ENCODE data around the gene ATOSB.

ATOSB gene

DNA sequence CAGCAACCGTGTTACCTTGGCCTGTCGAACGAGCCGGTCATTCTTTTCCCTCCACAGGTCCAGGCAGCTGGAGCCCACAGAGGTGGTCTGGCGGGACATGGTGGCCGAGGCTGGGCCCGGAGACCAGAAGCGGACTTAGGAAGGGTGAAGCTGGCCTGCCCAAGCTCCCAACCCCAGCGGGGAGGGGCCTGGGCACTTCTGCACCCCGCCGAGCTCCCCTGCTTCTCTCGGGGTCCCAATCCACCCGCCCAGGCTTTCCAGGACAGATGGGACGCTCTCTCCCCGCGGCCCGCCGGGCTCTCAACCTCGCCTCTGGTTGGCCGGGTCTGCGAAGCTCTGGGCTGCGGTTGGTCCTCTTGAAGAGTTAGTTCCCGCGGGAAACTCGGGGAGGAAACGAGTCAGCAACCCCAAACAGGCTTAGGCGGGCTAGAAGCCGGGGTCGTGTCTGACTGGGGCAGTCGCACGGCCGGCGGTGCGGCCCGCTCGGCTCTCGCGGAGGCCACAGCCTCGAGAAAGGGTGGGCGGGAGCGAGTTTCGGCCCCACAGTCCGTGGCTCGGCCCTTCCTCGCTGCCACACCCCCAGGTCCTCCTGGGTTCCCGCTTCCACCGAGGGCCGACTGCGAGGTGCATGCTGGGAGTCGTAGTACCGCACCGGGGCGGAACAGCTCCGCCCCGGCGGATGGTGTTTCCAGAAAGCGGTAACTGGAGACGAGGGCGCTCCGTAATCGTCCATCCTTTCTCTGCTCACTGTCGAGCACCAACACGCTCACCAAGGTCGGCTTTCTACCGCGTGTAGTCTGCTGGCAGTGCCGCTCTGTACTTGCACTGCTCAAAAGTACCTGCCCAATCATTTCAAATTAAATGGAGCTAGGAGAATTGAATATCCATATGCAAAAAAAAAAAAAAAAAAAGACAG lies 36.0 kb downstream of the ATOSB start, which contains the start of gene FANCG:
Gene FANCG, minus strand, starts transcription at position 517 of the 916 bp plus-strand sequence. Its CDS starts 418 bp downstream, at position 99.
- peak within 1 kb of the TSS; percentile 93 for H3K4me3 Mint-ChIP-seq
- ATAC-seq (ENCODE audit: low read depth): peak; percentile 96
- no peaks in the 10 kb centered on the region for H3K9me3 Mint-ChIP-seq
- peaks cover 5% of the 10 kb centered on the region for H3K36me3 Mint-ChIP-seq
- DNase-seq (ENCODE audit: low spot score in 2 of 2): peak; percentile 63 to 71
- peak within 1 kb of the TSS; percentile 75 for H3K27ac Mint-ChIP-seq
- peaks cover 8% of the 10 kb centered on the region for H3K4me1 Mint-ChIP-seq
- no peaks in the 10 kb centered on the region for H3K27me3 Mint-ChIP-seq

DNA sequence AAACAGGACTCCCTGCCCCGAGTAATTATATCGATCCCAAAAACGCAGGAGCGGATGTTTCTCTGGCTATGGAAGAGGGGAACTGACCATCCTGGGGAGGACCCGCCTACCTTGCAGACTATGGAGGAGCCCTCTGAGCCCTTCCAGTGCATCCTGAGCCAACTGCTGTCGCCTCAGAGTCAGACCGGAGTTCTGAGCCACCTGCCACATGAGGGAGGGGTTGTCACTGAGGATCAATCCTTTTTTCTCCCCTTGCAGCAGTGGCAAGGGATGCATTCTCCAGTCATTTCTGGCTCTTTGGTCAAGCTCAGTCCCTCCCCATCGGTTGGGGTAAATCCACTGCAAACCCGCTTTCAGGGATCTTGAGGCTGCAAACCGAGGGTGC lies 36.6 kb downstream of the ATOSB start:
- H3K27ac Mint-ChIP-seq: no peak overlapping the region
- ATAC-seq (ENCODE audit: low read depth): no peak
- peaks cover 5% of the 10 kb centered on the region for H3K36me3 Mint-ChIP-seq

DNA sequence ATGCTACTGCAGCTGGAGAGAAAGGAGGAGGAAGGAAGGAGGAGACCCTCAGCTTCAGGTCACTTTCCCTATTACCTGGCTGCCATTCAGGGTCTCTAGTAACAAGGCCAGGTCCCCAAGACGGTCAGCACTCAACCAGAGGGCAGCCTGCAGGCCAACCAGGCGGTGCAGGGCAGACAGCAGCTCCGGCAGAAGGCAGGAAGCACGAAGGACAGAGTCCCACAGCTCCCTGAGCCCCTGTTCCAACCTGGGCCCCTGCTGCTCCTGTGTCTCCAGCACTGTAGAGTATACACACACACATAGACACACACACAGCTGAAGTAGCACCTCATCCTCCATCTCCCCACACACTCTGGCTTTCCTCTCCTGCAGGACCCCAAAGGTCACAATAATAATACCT lies 37.6 kb downstream of the ATOSB start:
- Mint-ChIP-seq H3K36me3 (peaks cover 5% of the 10 kb centered on the region), H3K9me3 (no peaks in the 10 kb centered on the region), H3K27ac (no peak overlapping the region), H3K4me1 (peaks cover 8% of the 10 kb centered on the region), H3K27me3 (no peaks in the 10 kb centered on the region), H3K4me3 (peak overlapping the region; percentile 50)
- DNase-seq (ENCODE audit: low spot score in 2 of 2) (no peak), ATAC-seq (ENCODE audit: low read depth) (no peak)

More for the DNA sequence above, 36.6 kb downstream of the ATOSB start:
- Mint-ChIP-seq H3K4me1 (peaks cover 8% of the 10 kb centered on the region), H3K9me3 (no peaks in the 10 kb centered on the region), H3K27me3 (no peaks in the 10 kb centered on the region), H3K4me3 (peak overlapping the region; percentile 93)
- DNase-seq (ENCODE audit: low spot score in 2 of 2): no peak

DNA sequence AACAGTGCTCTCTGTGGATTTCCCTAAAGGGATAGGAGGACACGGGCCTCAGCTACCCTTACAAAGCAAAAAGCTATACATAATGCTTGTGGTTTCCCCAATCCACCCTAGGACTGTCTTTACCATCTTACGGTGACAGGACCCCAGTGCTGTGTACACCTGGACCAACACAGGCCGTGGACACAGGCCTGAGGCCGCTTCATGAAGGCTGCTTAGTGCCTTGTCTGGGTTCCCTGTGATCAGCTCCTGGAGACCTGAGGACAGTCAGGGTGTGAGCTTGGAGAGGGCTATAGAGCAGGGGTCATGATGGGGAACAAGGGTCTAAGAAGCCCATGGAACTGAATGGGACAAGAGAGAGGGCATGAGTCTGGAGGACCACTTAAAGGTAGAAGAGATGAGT lies 38.8 kb downstream of the ATOSB start:
- H3K9me3 Mint-ChIP-seq: no peaks in the 10 kb centered on the region
- no peaks in the 10 kb centered on the region for H3K27me3 Mint-ChIP-seq
- no peak for DNase-seq (ENCODE audit: low spot score in 2 of 2)
- peaks cover 5% of the 10 kb centered on the region for H3K36me3 Mint-ChIP-seq
- H3K4me1 Mint-ChIP-seq: peaks cover 11% of the 10 kb centered on the region
- H3K4me3 Mint-ChIP-seq: no peak overlapping the region
- no peak overlapping the region for H3K27ac Mint-ChIP-seq
- no peak for ATAC-seq (ENCODE audit: low read depth)

DNA sequence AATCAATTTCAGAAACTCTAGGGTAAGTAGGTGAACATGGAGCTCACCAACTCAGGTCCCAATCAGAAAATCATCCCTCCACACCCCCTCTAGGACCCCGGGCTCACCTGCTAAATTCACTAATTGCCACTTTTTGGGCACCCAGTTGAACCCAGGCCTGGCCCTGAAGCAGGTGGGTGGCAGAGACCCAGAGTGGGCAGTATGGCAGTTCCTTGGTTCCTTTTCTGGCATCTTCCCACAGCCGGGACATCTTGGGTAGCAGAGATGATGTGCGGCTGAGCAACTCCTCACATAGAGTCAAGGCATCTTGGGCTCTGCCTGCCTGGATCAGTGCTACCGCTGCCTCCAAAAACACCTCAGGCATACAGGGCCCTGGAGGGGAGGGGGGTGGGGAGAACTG lies 40.3 kb downstream of the ATOSB start:
- peaks cover 8% of the 10 kb centered on the region for H3K36me3 Mint-ChIP-seq

DNA sequence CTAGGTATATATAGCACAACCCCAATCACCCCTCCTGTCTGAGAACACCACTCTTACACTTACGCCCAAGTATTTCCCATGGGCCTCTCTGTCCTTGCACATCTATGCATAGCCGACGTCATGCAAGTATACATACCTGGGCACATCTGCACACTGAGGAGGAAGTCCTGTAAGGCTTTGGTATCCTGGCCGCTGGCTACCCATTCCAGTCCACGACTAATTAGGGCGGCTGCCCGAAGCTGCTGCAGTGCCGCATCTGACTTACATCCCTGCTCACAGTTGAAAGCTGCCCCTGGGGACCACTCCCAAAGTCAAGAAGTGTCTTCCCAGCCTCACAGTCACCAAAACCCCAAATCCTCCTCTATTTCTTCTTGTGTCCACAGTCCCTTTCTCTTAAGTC lies 40.9 kb downstream of the ATOSB start:
- no peaks in the 10 kb centered on the region for H3K9me3 Mint-ChIP-seq
- H3K27ac Mint-ChIP-seq: no peak overlapping the region
- no peaks in the 10 kb centered on the region for H3K27me3 Mint-ChIP-seq
- H3K4me1 Mint-ChIP-seq: peaks cover 18% of the 10 kb centered on the region
- no peak for DNase-seq (ENCODE audit: low spot score in 2 of 2)
- no peak overlapping the region for H3K4me3 Mint-ChIP-seq
- H3K36me3 Mint-ChIP-seq: peaks cover 8% of the 10 kb centered on the region
- ATAC-seq (ENCODE audit: low read depth): no peak

More for the DNA sequence above, 40.3 kb downstream of the ATOSB start:
- Mint-ChIP-seq H3K4me3 (no peak overlapping the region), H3K4me1 (peaks cover 16% of the 10 kb centered on the region), H3K27me3 (no peaks in the 10 kb centered on the region), H3K27ac (no peak overlapping the region), H3K9me3 (no peaks in the 10 kb centered on the region)
- DNase-seq (ENCODE audit: low spot score in 2 of 2): no peak
- ATAC-seq (ENCODE audit: low read depth): no peak

DNA sequence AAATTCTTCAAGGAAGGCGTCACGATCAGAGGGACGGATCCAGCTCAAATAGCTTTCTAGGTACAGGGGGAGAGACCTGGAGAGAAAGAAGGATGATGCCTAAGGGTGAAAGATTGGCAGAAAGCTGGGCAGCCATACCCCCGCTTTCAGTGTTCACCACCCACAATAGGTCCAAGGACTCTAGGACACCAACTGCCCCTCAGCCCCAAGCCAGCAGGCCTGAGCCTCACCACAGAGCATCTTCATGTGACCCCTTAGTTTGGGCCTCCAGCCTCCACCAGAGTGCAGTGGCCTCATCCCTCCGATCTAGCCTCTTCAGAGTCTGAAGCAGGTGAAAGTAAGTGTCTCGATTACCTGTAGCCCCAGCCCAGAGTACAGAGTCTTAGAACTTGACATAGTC lies 41.5 kb downstream of the ATOSB start:
- no peak for DNase-seq (ENCODE audit: low spot score in 2 of 2)
- Mint-ChIP-seq H3K27me3 (no peaks in the 10 kb centered on the region), H3K9me3 (no peaks in the 10 kb centered on the region), H3K4me3 (no peak overlapping the region), H3K27ac (no peak overlapping the region), H3K4me1 (peaks cover 21% of the 10 kb centered on the region), H3K36me3 (peaks cover 8% of the 10 kb centered on the region)
- ATAC-seq (ENCODE audit: low read depth): no peak

DNA sequence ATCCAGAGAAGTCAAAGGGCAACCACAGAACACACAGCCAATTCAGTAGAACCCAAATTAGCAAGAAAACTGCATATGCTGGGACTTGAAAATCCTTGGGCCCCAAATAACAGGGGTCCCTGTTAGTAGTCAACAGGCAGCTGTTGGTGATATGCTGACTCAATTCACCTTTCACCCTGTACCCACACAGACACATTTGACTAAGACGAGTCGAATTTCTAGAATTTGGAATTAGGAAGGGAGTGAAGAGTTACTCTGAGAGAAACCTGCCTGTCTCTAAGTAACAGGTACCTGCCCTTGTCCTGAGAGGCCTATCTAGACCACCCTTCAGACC lies 42.4 kb downstream of the ATOSB start:
- Mint-ChIP-seq H3K36me3 (peaks cover 11% of the 10 kb centered on the region), H3K27ac (peak overlapping the region; percentile 86), H3K27me3 (no peaks in the 10 kb centered on the region)

DNA sequence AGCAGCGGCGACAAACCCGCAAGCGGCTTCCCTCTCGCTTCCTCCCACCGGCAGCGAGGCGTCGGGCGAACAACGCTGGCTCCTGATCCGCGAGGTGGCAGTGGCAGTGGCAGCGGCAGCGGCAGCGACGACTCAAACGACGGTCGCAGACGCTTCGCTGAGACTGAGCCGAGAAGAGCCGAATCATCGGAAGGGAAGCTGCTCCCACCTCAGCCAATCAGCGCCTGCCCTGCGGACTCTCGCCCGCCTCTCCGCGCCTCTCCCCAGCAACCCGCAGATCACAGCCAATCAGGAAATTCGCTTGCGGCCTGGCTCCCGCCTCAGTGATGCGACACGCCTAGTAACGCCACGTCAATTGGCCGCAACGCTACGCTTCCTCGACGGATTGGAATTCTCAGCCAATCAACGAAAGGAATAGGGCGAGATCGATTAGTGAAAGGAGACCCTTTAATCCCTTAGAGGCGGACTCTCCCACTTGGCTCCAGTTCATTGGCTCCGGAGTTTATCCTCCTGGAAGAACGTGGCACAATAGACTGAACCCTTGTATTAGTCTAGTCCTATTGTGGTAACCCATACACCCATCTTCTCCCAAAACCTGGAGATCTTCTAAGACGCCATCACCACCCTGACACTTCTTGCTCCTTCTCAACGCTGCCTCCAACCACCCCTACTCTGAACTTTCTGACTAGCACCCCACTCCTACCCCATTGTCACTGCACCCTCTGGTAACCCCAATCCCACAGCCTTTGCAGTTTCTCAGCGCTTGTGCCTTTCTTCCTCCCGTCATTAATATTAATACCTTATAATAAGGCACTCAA lies 43.0 kb downstream of the ATOSB start, which contains the start of gene VCP:
Gene VCP, minus strand, starts transcription at position 165 of the 818 bp plus-strand sequence. CDS start 272 bp downstream, outside the sequence.
- H3K9me3 Mint-ChIP-seq: no peaks in the 10 kb centered on the region
- H3K27me3 Mint-ChIP-seq: no peaks in the 10 kb centered on the region
- H3K27ac Mint-ChIP-seq: peak within 1 kb of the TSS; percentile 86
- H3K36me3 Mint-ChIP-seq: peaks cover 16% of the 10 kb centered on the region
- peak in 1 of 2 donors; percentile 97 for DNase-seq (ENCODE audit: low spot score in 2 of 2)
- peak within 1 kb of the TSS; percentile 85 for H3K4me3 Mint-ChIP-seq
- H3K4me1 Mint-ChIP-seq: peaks cover 27% of the 10 kb centered on the region
- peak; percentile 86 for ATAC-seq (ENCODE audit: low read depth)

More for the DNA sequence above, 42.4 kb downstream of the ATOSB start:
- peak overlapping the region; percentile 85 for H3K4me3 Mint-ChIP-seq
- H3K4me1 Mint-ChIP-seq: peaks cover 23% of the 10 kb centered on the region
- H3K9me3 Mint-ChIP-seq: no peaks in the 10 kb centered on the region
- DNase-seq (ENCODE audit: low spot score in 2 of 2) (no peak), ATAC-seq (ENCODE audit: low read depth) (no peak)

DNA sequence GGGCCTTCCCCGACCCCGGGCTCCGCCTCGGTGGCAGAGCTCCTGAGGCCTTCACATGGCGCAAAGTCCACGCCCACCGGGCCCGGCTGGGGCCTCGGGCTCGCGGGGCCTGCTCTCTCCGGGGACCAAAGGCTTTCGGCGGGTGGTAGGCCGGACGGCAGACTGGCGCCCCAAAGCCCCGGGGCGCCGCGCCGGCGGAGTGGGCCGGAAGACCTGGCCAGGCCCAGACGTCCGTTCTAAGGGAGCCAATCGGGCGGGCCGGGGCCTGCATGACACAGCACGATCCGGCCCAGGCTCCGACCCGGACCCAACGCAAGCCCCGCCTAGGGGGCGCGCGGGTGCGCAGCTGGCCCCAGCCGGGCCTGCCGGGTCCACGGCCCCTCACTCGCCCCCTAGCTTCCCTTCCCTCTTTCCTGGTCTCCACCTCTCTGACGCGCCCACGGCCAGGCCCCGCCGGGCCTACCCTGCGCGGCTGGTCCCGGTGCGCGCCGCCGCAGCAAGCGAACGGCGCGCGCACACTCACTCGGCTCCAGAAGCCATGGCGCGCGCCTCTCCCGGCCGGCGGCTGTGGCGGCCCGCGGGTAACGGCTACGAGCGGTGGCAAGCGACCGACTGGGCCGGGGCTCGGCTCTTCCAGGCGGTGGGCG lies 43.7 kb downstream of the ATOSB start:
- Mint-ChIP-seq H3K4me1 (peaks cover 29% of the 10 kb centered on the region), H3K36me3 (peaks cover 22% of the 10 kb centered on the region), H3K4me3 (peak overlapping the region; percentile 85), H3K9me3 (no peaks in the 10 kb centered on the region), H3K27ac (peak overlapping the region; percentile 86), H3K27me3 (no peaks in the 10 kb centered on the region)
- peak; percentile 51 for ATAC-seq (ENCODE audit: low read depth)
- peak; percentile 62 to 87 for DNase-seq (ENCODE audit: low spot score in 2 of 2)

DNA sequence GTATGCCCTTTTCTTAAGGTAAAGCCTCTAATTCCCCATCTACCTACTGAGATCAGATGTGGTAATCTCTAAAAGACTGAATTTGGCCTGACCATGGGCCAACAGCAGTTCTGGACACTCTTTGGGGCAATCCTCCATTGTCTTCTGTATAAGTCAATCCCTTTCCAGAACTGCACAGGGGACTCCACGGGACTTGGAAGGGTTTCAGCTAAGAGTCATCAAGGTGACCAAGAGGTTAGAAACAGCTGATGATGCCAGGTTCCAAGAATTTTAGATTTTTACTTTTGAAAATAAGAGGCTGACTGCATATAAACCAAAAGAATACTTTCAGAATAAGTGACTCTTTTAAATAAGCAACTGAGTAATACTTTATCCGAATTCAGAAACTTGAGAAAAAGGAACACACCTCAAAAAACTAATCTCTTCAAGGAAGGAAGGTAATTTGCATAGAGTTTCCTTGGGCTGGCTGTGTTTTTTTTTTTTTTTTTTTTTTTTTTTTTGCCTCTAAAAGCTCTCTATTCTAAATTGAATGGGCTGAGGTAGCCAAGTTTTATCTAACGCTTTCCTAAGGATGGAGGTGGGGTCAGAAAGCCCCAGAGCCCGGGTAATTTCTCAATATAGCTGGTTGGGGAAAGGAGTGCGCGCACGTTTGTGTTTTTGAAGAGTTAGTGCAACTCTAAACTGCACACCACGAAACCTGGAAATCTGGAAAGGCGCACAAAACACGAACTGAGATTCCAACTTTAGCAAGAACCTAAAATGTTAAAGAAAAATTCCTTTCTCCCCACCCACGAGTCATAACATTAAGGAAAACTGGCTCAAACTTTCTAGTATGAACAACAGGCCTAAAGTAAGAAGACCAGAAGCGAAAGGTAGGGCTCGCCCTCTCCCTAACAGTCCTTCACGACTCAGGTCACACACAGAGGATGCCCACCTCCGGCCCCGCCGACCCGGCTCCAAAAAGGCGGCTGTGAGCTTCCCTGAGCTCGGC lies 44.5 kb downstream of the ATOSB start:
- no peaks in the 10 kb centered on the region for H3K27me3 Mint-ChIP-seq
- peaks cover 29% of the 10 kb centered on the region for H3K4me1 Mint-ChIP-seq
- ATAC-seq (ENCODE audit: low read depth) (no peak), DNase-seq (ENCODE audit: low spot score in 2 of 2) (no peak)
- H3K4me3 Mint-ChIP-seq: peak overlapping the region; percentile 85
- no peaks in the 10 kb centered on the region for H3K9me3 Mint-ChIP-seq
- peaks cover 26% of the 10 kb centered on the region for H3K36me3 Mint-ChIP-seq
- H3K27ac Mint-ChIP-seq: peak overlapping the region; percentile 85

DNA sequence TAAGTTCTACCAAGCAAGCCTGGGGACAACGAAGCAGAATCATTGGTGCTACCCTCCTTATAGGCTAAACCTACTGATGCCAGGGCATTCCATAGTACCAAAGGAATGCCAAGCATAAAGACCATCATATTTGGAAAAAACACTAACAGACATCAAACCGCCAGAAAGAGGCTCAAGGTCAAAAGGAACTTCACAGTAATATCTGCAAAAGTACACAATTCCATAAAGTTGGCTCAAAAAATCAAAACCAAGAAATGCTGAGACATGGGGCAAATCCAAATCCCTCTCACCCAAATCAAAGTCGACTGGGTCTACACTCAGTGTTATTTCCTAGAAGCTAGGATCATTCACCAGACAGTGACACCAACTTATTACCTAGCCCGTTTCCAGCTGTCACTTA lies 46.6 kb downstream of the ATOSB start:
- no peak for ATAC-seq (ENCODE audit: low read depth)
- Mint-ChIP-seq H3K4me3 (peak overlapping the region; percentile 65), H3K27me3 (no peaks in the 10 kb centered on the region)

DNA sequence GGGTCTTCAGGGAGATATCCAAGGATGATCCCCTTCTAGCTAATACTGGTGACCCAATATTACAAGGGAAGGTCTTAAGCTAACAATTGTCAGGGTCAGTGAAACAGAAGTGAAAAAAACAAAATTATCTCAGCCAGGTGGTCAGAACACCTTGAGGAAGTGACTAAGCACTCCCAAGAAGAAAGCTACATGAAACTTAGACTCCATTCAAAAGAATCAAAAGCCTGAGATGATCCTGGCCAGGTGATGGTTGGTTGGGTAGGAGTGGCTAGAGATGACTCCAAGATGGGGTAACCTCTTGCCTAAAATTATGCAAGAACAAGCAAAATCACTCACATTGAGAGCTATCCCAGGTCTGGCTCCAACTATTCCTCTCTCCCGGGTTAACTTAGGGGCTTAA lies 48.6 kb downstream of the ATOSB start:
- H3K27me3 Mint-ChIP-seq: no peaks in the 10 kb centered on the region
- peaks cover 37% of the 10 kb centered on the region for H3K36me3 Mint-ChIP-seq
- DNase-seq (ENCODE audit: low spot score in 2 of 2) (no peak), ATAC-seq (ENCODE audit: low read depth) (no peak)
- H3K27ac Mint-ChIP-seq: no peak overlapping the region
- peaks cover 26% of the 10 kb centered on the region for H3K4me1 Mint-ChIP-seq
- no peak overlapping the region for H3K4me3 Mint-ChIP-seq
- no peaks in the 10 kb centered on the region for H3K9me3 Mint-ChIP-seq

More for the DNA sequence above, 46.6 kb downstream of the ATOSB start:
- Mint-ChIP-seq H3K27ac (no peak overlapping the region), H3K4me1 (peaks cover 29% of the 10 kb centered on the region), H3K9me3 (no peaks in the 10 kb centered on the region), H3K36me3 (peaks cover 24% of the 10 kb centered on the region)
- no peak for DNase-seq (ENCODE audit: low spot score in 2 of 2)
